Mesendoderm (in vitro differentiated cells): Measurements from ENCODE around the gene POF1B.
"Not testable (repeated sequence)": the region's sequence is repeated elsewhere in the genome, so short reads cannot be mapped to it uniquely, and the experiment has no call there.

ENCODE experiments used
- DNase-seq: peaks from one replicate; pipeline ENCODE4 v3.0.0; 2013
- H2AK5ac ChIP-seq: 2 replicates; pipeline ENCODE4 v1.6.1; 2013; ENCODE audit warnings: low read length, inconsistent platforms
- H2BK120ac ChIP-seq: 2 replicates; pipeline ENCODE4 v1.6.1; 2013; ENCODE audit warnings: low read depth, mild to moderate bottlenecking, low read length, moderate library complexity, mixed read lengths
- H2BK15ac ChIP-seq: replicated peaks from 2 replicates; pipeline ENCODE4 v1.6.1; 2013; ENCODE audit warnings: low read depth, mild to moderate bottlenecking, moderate library complexity
- H2BK5ac ChIP-seq: 2 replicates; pipeline ENCODE4 v1.6.1; 2013; ENCODE audit warnings: low read length, inconsistent platforms
- H3K18ac ChIP-seq: 2 replicates; pipeline ENCODE4 v1.6.1; 2013; ENCODE audit warnings: mild to moderate bottlenecking, low read length, mixed read lengths
- H3K23ac ChIP-seq: one replicate; pipeline ENCODE4 v1.6.1; 2013; ENCODE audit warnings: low read length
- H3K27ac ChIP-seq: 2 replicates; pipeline ENCODE4 v1.5.1; 2013; ENCODE audit warnings: low read depth, mild to moderate bottlenecking, inconsistent platforms, low read length, moderate library complexity
- H3K27me3 ChIP-seq: 2 replicates; pipeline ENCODE4 v1.6.1; 2013; ENCODE audit warnings: low read length, control low read depth, mild to moderate bottlenecking, inconsistent platforms; ENCODE audit not compliant: insufficient read depth, poor library complexity
- H3K36me3 ChIP-seq: 2 replicates; pipeline ENCODE4 v1.6.1; 2013; ENCODE audit warnings: low read length, inconsistent platforms; ENCODE audit not compliant: control insufficient read depth, insufficient read depth
- H3K4ac ChIP-seq: one replicate; pipeline ENCODE4 v1.6.1; 2013; ENCODE audit warnings: low read depth, mild to moderate bottlenecking, low read length, moderate library complexity
- H3K4me1 ChIP-seq: 2 replicates; pipeline ENCODE4 v1.6.1; 2013; ENCODE audit warnings: low read depth, low read length, inconsistent platforms; ENCODE audit not compliant: control insufficient read depth
- H3K4me2 ChIP-seq: 2 replicates; pipeline ENCODE4 v1.6.1; 2013; ENCODE audit warnings: low read length
- H3K4me3 ChIP-seq: 2 replicates; pipeline ENCODE4 v1.5.1; 2013; ENCODE audit warnings: mild to moderate bottlenecking, low read length
- H3K56ac ChIP-seq: one replicate; pipeline ENCODE4 v1.6.1; 2013; ENCODE audit warnings: low read length
- H3K79me1 ChIP-seq: 2 replicates; pipeline ENCODE4 v1.6.1; 2013; ENCODE audit warnings: low read length, inconsistent platforms
- H3K79me2 ChIP-seq: 2 replicates; pipeline ENCODE4 v1.6.1; 2013; ENCODE audit warnings: mild to moderate bottlenecking, low read length; ENCODE audit not compliant: control insufficient read depth, insufficient read depth
- H3K9ac ChIP-seq: 2 replicates; pipeline ENCODE4 v1.6.1; 2013; ENCODE audit warnings: low read length, inconsistent platforms
- H4K5ac ChIP-seq: one replicate; pipeline ENCODE4 v1.6.1; 2013; ENCODE audit warnings: low read length
- H4K8ac ChIP-seq: one replicate; pipeline ENCODE4 v1.6.1; 2013; ENCODE audit warnings: low read depth, mild to moderate bottlenecking, control low read depth, low read length, moderate library complexity
- WGBS: extraction: QIAGEN DNeasy Blood & Tissue Kit; methylation state at CpG from one replicate; pipeline ENCODE4 v1.1.7; 2013; ENCODE audit warnings: low lambda C conversion rate, missing lambda C conversion rate; ENCODE audit not compliant: insufficient coverage; ENCODE audit errors: extremely low coverage; 5-methylcytosine and 5-hydroxymethylcytosine counted together

POF1B gene

DNA sequence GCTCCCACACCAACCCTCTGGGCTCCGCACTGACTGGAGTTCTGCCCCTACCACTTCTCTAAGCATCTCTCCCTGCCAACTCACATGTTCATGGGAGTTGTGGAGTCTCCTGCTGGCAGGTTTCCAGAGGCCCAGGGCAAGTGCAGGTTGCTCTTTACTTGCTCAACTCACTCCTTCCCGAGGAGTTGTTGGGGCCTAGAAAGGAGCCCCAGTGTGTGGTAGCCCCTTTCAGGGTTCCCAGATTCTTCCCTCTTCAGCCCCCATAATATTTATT is 52.5 kb downstream of the POF1B start:
- Histone ChIP-seq H3K18ac (no peak overlapping the region), H3K4me1 (no peaks in the 10 kb centered on the region), H3K36me3 (no peaks in the 10 kb centered on the region), H3K4ac (no peak overlapping the region), H4K8ac (no peak overlapping the region), H3K4me3 (no peak overlapping the region), H3K27ac (no peak overlapping the region), H3K27me3 (no peaks in the 10 kb centered on the region), H4K5ac (no peak overlapping the region), H2BK120ac (no peak overlapping the region), H2BK15ac (no peak overlapping the region), H3K23ac (no peak overlapping the region), H3K9ac (no peak overlapping the region), H3K4me2 (no peak overlapping the region), H2AK5ac (no peak overlapping the region), H3K79me2 (no peaks in the 10 kb centered on the region), H2BK5ac (no peak overlapping the region), H3K79me1 (no peaks in the 10 kb centered on the region), H3K56ac (no peak overlapping the region)
- no CpG with 5 or more reads among the region's 2 CpGs for WGBS
- DNase-seq = no peak

DNA sequence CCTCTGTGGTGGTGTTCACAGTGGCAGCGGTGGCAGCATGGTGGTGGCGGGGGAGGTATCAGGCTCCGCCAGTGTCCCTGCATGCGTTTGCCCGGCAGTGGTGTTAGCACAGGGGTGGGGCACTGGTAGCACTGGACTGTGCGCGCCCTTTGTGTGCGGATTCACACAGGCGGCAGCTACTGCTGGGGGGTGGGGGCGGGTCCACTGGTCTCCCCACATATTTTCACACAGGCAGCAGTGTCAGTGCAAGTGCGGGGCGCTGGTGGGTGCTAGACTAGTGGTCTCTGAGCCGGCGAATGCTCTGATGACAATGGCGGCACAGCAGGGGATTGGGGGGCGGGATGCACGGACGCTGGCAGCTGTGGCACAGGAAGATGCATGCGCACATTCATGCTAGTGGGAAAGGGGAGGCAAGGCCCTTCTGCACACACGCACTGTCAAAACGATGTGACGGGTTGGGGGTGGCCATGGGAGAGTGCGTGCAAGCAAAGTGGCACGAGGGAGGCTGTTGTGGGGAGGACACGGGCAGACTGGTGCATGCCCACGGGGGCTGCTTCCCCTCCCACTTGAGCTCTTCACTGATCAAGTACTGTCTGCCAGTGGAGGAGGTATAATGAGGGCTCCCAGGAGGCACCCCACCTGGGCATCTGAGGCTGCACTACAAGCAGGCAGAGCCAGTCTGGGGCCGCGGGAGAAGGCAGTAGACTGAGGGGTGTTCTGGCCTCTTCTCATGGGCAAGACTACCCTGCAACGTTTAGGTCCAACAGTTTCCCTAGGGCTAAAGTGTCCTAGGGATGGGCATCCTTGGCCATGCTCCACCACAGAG is 53.0 kb downstream of the POF1B start:
- DNase-seq = no peak
- no peak overlapping the region for H4K5ac ChIP-seq
- no peak overlapping the region for H3K56ac ChIP-seq
- no peak overlapping the region for H3K4me2 ChIP-seq
- H3K79me1 ChIP-seq = no peaks in the 10 kb centered on the region
- no peak overlapping the region for H2BK15ac ChIP-seq
- no peaks in the 10 kb centered on the region for H3K27me3 ChIP-seq
- H2BK120ac ChIP-seq = no peak overlapping the region
- H3K4me1 ChIP-seq = no peaks in the 10 kb centered on the region
- no peak overlapping the region for H3K4ac ChIP-seq
- no peak overlapping the region for H2AK5ac ChIP-seq
- H3K4me3 ChIP-seq = no peak overlapping the region
- H3K9ac ChIP-seq = no peak overlapping the region
- H3K23ac ChIP-seq = no peak overlapping the region
- no peak overlapping the region for H3K27ac ChIP-seq
- no peak overlapping the region for H3K18ac ChIP-seq
- H3K36me3 ChIP-seq = no peaks in the 10 kb centered on the region
- H3K79me2 ChIP-seq = no peaks in the 10 kb centered on the region
- no CpG with 5 or more reads among the region's 29 CpGs for WGBS
- no peak overlapping the region for H2BK5ac ChIP-seq
- H4K8ac ChIP-seq = no peak overlapping the region

DNA sequence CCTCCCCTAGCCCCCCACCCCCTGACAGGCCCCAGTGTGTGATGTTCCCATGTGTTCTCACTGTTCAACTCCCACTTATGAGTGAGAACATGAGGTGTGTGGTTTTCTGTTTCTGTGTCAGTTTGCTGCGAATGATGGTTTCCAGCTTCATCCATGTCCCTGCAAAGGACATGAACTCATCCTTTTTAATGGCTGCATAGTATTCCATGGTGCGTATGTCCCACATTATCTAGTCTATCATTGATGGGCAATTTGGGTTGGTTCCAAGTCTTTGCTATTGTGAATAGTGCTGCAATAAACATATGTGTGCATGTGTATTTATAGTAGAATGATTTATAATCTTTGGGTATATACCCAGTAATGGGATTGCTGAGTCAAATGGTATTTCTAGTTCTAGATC is 68.1 kb downstream of the POF1B start:
- H2AK5ac ChIP-seq, H3K27ac ChIP-seq, H2BK15ac ChIP-seq, H3K4me3 ChIP-seq, H3K4ac ChIP-seq, H3K27me3 ChIP-seq, H2BK5ac ChIP-seq, H3K9ac ChIP-seq, H2BK120ac ChIP-seq, H3K36me3 ChIP-seq, DNase-seq, H3K23ac ChIP-seq, H3K79me1 ChIP-seq, H3K79me2 ChIP-seq, H4K8ac ChIP-seq, H3K18ac ChIP-seq, H3K4me1 ChIP-seq, H4K5ac ChIP-seq, H3K4me2 ChIP-seq, H3K56ac ChIP-seq: not testable (repeated sequence)
- no CpG with 5 or more reads among the region's 2 CpGs for WGBS

DNA sequence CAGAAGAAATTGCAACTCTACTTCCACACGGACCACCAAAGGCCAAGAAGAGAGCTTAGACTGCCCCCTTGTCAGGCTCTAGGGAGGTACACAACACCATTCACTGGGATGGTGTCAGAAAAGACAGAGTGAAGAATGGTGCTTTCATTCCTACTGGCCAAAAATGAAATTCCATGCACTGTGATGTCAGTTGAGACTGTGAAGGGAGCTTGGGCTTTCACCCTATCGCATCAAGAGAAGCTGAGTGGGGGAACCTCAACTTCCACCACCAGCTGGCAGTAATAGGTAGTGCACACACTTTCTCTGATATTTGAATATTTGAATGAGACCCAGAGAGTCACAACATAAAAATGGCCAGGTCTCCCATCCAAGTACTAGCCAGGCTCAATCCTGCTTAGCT is 69.7 kb downstream of the POF1B start:
- H3K27me3 ChIP-seq = no peaks in the 10 kb centered on the region
- H3K79me1 ChIP-seq = no peaks in the 10 kb centered on the region
- no peak overlapping the region for H4K5ac ChIP-seq
- no peak overlapping the region for H2BK15ac ChIP-seq
- H3K18ac ChIP-seq = no peak overlapping the region
- no CpG with 5 or more reads among the region's 2 CpGs for WGBS
- H2BK5ac ChIP-seq = no peak overlapping the region
- no peaks in the 10 kb centered on the region for H3K36me3 ChIP-seq
- no peak overlapping the region for H3K23ac ChIP-seq
- H3K27ac ChIP-seq = no peak overlapping the region
- peak; percentile 28 for DNase-seq
- H3K4me1 ChIP-seq = no peaks in the 10 kb centered on the region
- no peak overlapping the region for H3K4me3 ChIP-seq
- no peaks in the 10 kb centered on the region for H3K79me2 ChIP-seq
- H2BK120ac ChIP-seq = no peak overlapping the region
- no peak overlapping the region for H3K9ac ChIP-seq
- no peak overlapping the region for H3K56ac ChIP-seq
- no peak overlapping the region for H2AK5ac ChIP-seq
- H3K4me2 ChIP-seq = no peak overlapping the region
- H4K8ac ChIP-seq = no peak overlapping the region
- no peak overlapping the region for H3K4ac ChIP-seq

GRCh38 chrX:85303544-85303943 is 75.9 kb downstream of the POF1B start:
- H3K18ac ChIP-seq = no peak overlapping the region
- H2AK5ac ChIP-seq = no peak overlapping the region
- no peak for DNase-seq
- H3K4me1 ChIP-seq = no peaks in the 10 kb centered on the region
- H3K4ac ChIP-seq = no peak overlapping the region
- no peak overlapping the region for H4K5ac ChIP-seq
- no peak overlapping the region for H3K4me3 ChIP-seq
- no peaks in the 10 kb centered on the region for H3K79me2 ChIP-seq
- no peak overlapping the region for H3K27ac ChIP-seq
- H3K4me2 ChIP-seq = no peak overlapping the region
- no peak overlapping the region for H3K56ac ChIP-seq
- no peak overlapping the region for H4K8ac ChIP-seq
- H3K9ac ChIP-seq = no peak overlapping the region
- H3K36me3 ChIP-seq = no peaks in the 10 kb centered on the region
- H3K79me1 ChIP-seq = no peaks in the 10 kb centered on the region
- no CpG with 5 or more reads among the region's 3 CpGs for WGBS
- H2BK5ac ChIP-seq = no peak overlapping the region
- H2BK120ac ChIP-seq = no peak overlapping the region
- no peaks in the 10 kb centered on the region for H3K27me3 ChIP-seq
- H2BK15ac ChIP-seq = no peak overlapping the region
- no peak overlapping the region for H3K23ac ChIP-seq
